Uterus (tissue), 2 donors: Measurements from ENCODE around the gene TRAPPC14.

Experiments
- POLR2A ChIP-seq, 2 donors: fragments of 450-650 bp; IDR thresholded peaks; one replicate each; pipeline ENCODE4 v1.6.1; 2016; ENCODE audit warnings: antibody characterized with exemption in 2 of 2, mild to moderate bottlenecking in 1 of 2, moderate library complexity in 1 of 2
- TF ChIP-seq, protein P1 (sequence below), 4 experiments: fragments of 200-600 bp in 2 of 4; fragments of 450-650 bp in 2 of 4; sonication (generic) in 2 of 4; IDR thresholded peaks; one replicate each; pipeline ENCODE4 v1.5.1; 2016 to 2019; ENCODE audit warnings: antibody characterized with exemption in 4 of 4, mild to moderate bottlenecking in 2 of 4, moderate library complexity in 1 of 4

DNA sequence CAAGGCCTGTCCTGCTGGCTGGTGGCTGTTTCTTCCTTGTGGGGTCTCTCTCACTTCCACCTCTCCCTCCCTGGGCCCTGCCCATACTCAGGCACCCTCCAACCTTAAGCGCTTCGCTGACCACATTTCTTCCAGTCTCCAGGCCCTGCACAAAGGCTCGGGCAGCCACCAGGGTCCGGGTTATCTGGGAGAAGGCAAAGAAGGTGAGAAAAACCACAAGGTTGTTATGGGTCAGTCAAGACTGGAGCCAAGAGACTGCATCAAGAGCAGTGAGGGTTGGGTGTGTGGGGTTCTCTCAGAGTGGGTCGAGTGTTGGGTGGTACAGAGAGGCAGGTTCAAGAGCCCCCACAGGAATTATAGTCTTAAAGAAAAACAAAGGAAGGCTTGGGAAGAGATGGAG is 16.1 kb upstream of the TRAPPC14 start:
- no peak for TF ChIP-seq POLR2A (IDR thresholded peaks at IDR 0.05)
- TF ChIP-seq, protein P1, sequence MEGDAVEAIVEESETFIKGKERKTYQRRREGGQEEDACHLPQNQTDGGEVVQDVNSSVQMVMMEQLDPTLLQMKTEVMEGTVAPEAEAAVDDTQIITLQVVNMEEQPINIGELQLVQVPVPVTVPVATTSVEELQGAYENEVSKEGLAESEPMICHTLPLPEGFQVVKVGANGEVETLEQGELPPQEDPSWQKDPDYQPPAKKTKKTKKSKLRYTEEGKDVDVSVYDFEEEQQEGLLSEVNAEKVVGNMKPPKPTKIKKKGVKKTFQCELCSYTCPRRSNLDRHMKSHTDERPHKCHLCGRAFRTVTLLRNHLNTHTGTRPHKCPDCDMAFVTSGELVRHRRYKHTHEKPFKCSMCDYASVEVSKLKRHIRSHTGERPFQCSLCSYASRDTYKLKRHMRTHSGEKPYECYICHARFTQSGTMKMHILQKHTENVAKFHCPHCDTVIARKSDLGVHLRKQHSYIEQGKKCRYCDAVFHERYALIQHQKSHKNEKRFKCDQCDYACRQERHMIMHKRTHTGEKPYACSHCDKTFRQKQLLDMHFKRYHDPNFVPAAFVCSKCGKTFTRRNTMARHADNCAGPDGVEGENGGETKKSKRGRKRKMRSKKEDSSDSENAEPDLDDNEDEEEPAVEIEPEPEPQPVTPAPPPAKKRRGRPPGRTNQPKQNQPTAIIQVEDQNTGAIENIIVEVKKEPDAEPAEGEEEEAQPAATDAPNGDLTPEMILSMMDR (IDR thresholded peaks at IDR 0.05) = no peak
